Fibroblast of lung (primary cell): ENCODE data around the gene DNAI1. TPM values are rescaled to one million over a fixed set of nuclear protein-coding genes. Genes with fewer than 3 reads are reported as not detected.

Source experiments
- DNase-seq, 2 donors: peaks; one replicate each; pipeline versions ENCODE4 v3.0.0 to v3.0.0-alpha.2; 2010; ENCODE audit warnings: low read depth in 2 of 2
- H2AFZ ChIP-seq: 2 replicates; pipeline ENCODE4 v1.5.1; 2012; ENCODE audit warnings: low read length, control low read depth, inconsistent platforms
- H3K27ac ChIP-seq: 2 replicates; pipeline ENCODE4 v1.5.1; 2011; ENCODE audit warnings: low read length, control low read depth; ENCODE audit not compliant: insufficient read depth
- H3K27me3 ChIP-seq: 2 replicates; pipeline ENCODE4 v1.5.1; 2011; ENCODE audit warnings: mild to moderate bottlenecking, low read length; ENCODE audit not compliant: control insufficient read depth, insufficient read depth
- H3K36me3 ChIP-seq: 2 replicates; pipeline ENCODE4 v1.5.1; 2011; ENCODE audit warnings: low read length; ENCODE audit not compliant: control insufficient read depth, insufficient read depth
- H3K4me1 ChIP-seq: 2 replicates; pipeline ENCODE4 v1.5.1; 2011; ENCODE audit warnings: low read length; ENCODE audit not compliant: control insufficient read depth, insufficient read depth; ENCODE audit errors: extremely low read depth
- H3K4me2 ChIP-seq: 2 replicates; pipeline ENCODE4 v1.5.1; 2011; ENCODE audit warnings: low read length, control low read depth; ENCODE audit not compliant: insufficient read depth; ENCODE audit errors: extremely low read depth
- H3K4me3 ChIP-seq, 4 experiments: fragments of 200-600 bp in 1 of 4; sonication (generic) in 1 of 4; replicated peaks in 1 of 4; 2 replicates each; pipeline ENCODE4 v1.5.1; 2011 to 2016; ENCODE audit warnings: low read length in 4 of 4, low read depth in 3 of 4, mild to moderate bottlenecking in 3 of 4, control low read depth in 2 of 4, inconsistent platforms in 1 of 4, mixed read lengths in 1 of 4; ENCODE audit not compliant: insufficient read depth in 1 of 4; ENCODE audit errors: control extremely low read depth in 1 of 4
- H3K79me2 ChIP-seq: 2 replicates; pipeline ENCODE4 v1.5.1; 2012; ENCODE audit warnings: mild to moderate bottlenecking, low read length, inconsistent platforms; ENCODE audit not compliant: control insufficient read depth, insufficient read depth
- H3K9ac ChIP-seq: 2 replicates; pipeline ENCODE4 v1.5.1; 2011; ENCODE audit warnings: mild to moderate bottlenecking, low read length, control low read depth; ENCODE audit not compliant: insufficient read depth
- H3K9me3 ChIP-seq: 2 replicates; pipeline ENCODE4 v1.5.1; 2012; ENCODE audit warnings: low read depth, low read length; ENCODE audit not compliant: control insufficient read depth, insufficient read depth
- H4K20me1 ChIP-seq: 2 replicates; pipeline ENCODE4 v1.5.1; 2011; ENCODE audit warnings: low read length; ENCODE audit not compliant: control insufficient read depth, insufficient read depth; ENCODE audit errors: extremely low read depth
- CTCF ChIP-seq, 2 donors: IDR thresholded peaks in 1 of 2; conservative IDR thresholded peaks in 1 of 2; 1 replicate in 1 of 2; 2 replicates in 1 of 2; pipeline ENCODE4 v1.5.1; 2011 to 2012; ENCODE audit warnings: low read length in 2 of 2, control low read depth in 1 of 2, inconsistent platforms in 1 of 2, low read depth in 1 of 2, mild to moderate bottlenecking in 1 of 2
- EZH2 ChIP-seq: IDR thresholded peaks from 2 replicates; pipeline ENCODE4 v1.5.1; 2012; ENCODE audit warnings: low read length, control low read depth, mild to moderate bottlenecking; ENCODE audit errors: missing control alignments
- polyA plus RNA-seq, 2 donors: library from polyadenylated mRNA; depleted of rRNA in 1 of 2; stranded (reverse) in 1 of 2; unstranded in 1 of 2; fragments of >200 nt; gene quantifications; 2 replicates each; pipeline ENCODE4 v1.2.1, GENCODE V29; 2011 to 2012; ENCODE audit warnings: missing spikeins in 1 of 2
- total RNA-seq: library from RNA; depleted of rRNA; stranded (reverse); fragments of >200 nt; gene quantifications from 2 replicates; pipeline ENCODE4 v1.2.1, GENCODE V29; 2014

Gene DNAI1
- total and polyA plus RNA-seq, 2 donors (not counting 1 experiment from before 2014, with no cell fraction given), result not detected

- DNase-seq, result no peak
- peaks cover 2% of the 10 kb centered on the region for H3K4me1 ChIP-seq
- H3K9me3 ChIP-seq, result no peaks in the 10 kb centered on the region
- no peak overlapping the region for H2AFZ ChIP-seq
- TF ChIP-seq CTCF (conservative IDR thresholded peaks at IDR 0.05 in 1 of 2, IDR thresholded peaks at IDR 0.05 in 1 of 2; ENCODE audit: low read depth in 1 of 2, low read length in 2 of 2), result no peak
- TF ChIP-seq EZH2, result no peak
- H3K4me3 ChIP-seq, result no peak overlapping the region
- no peak overlapping the region for H3K4me2 ChIP-seq
- H3K27me3 ChIP-seq, result no peaks in the 10 kb centered on the region
- H3K36me3 ChIP-seq, result no peaks in the 10 kb centered on the region
- no peak overlapping the region for H3K27ac ChIP-seq
- H3K9ac ChIP-seq, result no peak overlapping the region
- no peaks in the 10 kb centered on the region for H3K79me2 ChIP-seq
- H4K20me1 ChIP-seq, result no peaks in the 10 kb centered on the region
These were observed 98.3 kb downstream of the DNAI1 start for GRCh38 chr9:34556949-34557348.

GRCh38 chr9:34557426-34558321 lies 99.1 kb downstream of the DNAI1 start:
- H3K4me1 ChIP-seq, result peaks cover 2% of the 10 kb centered on the region
- TF ChIP-seq EZH2 (no peak), CTCF (conservative IDR thresholded peaks at IDR 0.05 in 1 of 2, IDR thresholded peaks at IDR 0.05 in 1 of 2; ENCODE audit: low read depth in 1 of 2, low read length in 2 of 2) (no peak)
- no peaks in the 10 kb centered on the region for H3K36me3 ChIP-seq
- DNase-seq, result no peak
- H3K79me2 ChIP-seq, result no peaks in the 10 kb centered on the region
- H3K27me3 ChIP-seq, result no peaks in the 10 kb centered on the region
- no peaks in the 10 kb centered on the region for H4K20me1 ChIP-seq
- no peak overlapping the region for H3K4me2 ChIP-seq
- H2AFZ ChIP-seq, result no peak overlapping the region
- no peak overlapping the region for H3K4me3 ChIP-seq
- no peak overlapping the region for H3K9ac ChIP-seq
- no peak overlapping the region for H3K27ac ChIP-seq
- H3K9me3 ChIP-seq, result no peaks in the 10 kb centered on the region

GRCh38 chr9:34558364-34558763 lies 99.8 kb downstream of the DNAI1 start:
- TF ChIP-seq CTCF (conservative IDR thresholded peaks at IDR 0.05 in 1 of 2, IDR thresholded peaks at IDR 0.05 in 1 of 2; ENCODE audit: low read depth in 1 of 2, low read length in 2 of 2) (no peak), EZH2 (no peak)
- Histone ChIP-seq H4K20me1 (no peaks in the 10 kb centered on the region), H3K9me3 (no peaks in the 10 kb centered on the region), H3K4me3 (no peak overlapping the region), H3K9ac (no peak overlapping the region), H3K4me1 (peaks cover 2% of the 10 kb centered on the region), H3K36me3 (no peaks in the 10 kb centered on the region), H3K27me3 (no peaks in the 10 kb centered on the region), H3K79me2 (no peaks in the 10 kb centered on the region), H2AFZ (no peak overlapping the region), H3K4me2 (no peak overlapping the region), H3K27ac (no peak overlapping the region)
- no peak for DNase-seq
